Ascending aorta (tissue), 2 donors: Measurements from ENCODE around the gene CENPC. TPM values are rescaled to one million over a fixed set of nuclear protein-coding genes. Genes with fewer than 3 reads are reported as not detected.
A peak's percentile ranks its signal among the peaks of the same experiment; 100 is the strongest.

Source experiments
- DNase-seq, 2 donors: peaks; one replicate each; pipeline ENCODE4 v3.0.0-alpha.2; 2019; ENCODE audit warnings: low spot score in 2 of 2
- H3K27ac ChIP-seq, 2 donors: fragments of 200-600 bp; sonication (generic); one replicate each; pipeline ENCODE4 v1.5.1; 2016 to 2017; ENCODE audit warnings: mild to moderate bottlenecking in 1 of 2
- H3K27me3 ChIP-seq: fragments of 200-600 bp; sonication (generic); one replicate; pipeline ENCODE4 v1.5.1; 2017
- H3K36me3 ChIP-seq, 2 donors: fragments of 200-600 bp; sonication (generic); one replicate each; pipeline ENCODE4 v1.5.1; 2016
- H3K4me1 ChIP-seq, 2 donors: fragments of 200-600 bp; sonication (generic); one replicate each; pipeline ENCODE4 v1.5.1; 2016 to 2017; ENCODE audit warnings: mild to moderate bottlenecking in 1 of 2
- H3K4me3 ChIP-seq, 2 donors: fragments of 200-600 bp; sonication (generic); one replicate each; pipeline ENCODE4 v1.5.1; 2016 to 2017; ENCODE audit warnings: mild to moderate bottlenecking in 1 of 2
- H3K9me3 ChIP-seq, 2 donors: fragments of 200-600 bp; sonication (generic); one replicate each; pipeline ENCODE4 v1.5.1; 2016
- intact Hi-C: fragments of 100-400 bp; cut with DNase I; formaldehyde crosslinking; loops from one replicate; pipeline ENCODE4 v1.15.1; 2023
- total RNA-seq: library from RNA; depleted of rRNA; stranded (reverse); fragments of >200 nt; gene quantifications from one replicate; pipeline ENCODE4 v1.1.0, GENCODE V29; 2016
- TF ChIP-seq, protein P1 (sequence below), 3 experiments: fragments of 200-600 bp in 2 of 3; fragments of 450-650 bp in 1 of 3; sonication (generic) in 2 of 3; IDR thresholded peaks; one replicate each; pipeline ENCODE4 v1.5.1; 2016 to 2019; ENCODE audit warnings: antibody characterized with exemption in 3 of 3, mild to moderate bottlenecking in 1 of 3, moderate library complexity in 1 of 3

Gene CENPC
- total RNA-seq, 1 donor from 2014 or later = 5.7 TPM

DNA sequence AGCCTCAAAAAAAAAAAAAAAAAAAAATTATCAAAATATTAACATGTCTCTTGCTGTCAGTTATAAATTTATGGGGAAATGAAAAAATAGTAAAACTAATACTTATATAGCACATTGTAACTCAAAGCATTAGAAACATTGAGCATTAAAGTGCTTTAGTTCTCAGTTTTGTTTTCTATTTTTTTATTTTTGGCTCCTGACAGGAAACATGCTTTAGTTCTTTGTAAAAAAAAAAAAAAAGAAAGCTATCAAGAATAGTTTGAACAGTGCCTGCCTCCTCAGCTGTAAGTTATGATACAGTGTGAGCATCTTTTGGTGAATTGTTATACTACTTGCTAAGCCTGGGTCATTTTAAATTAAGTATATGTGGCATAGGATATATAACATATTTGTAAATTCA lies 5.1 kb upstream of the CENPC start:
- H3K27me3 ChIP-seq = no peaks in the 10 kb centered on the region
- H3K4me3 ChIP-seq = no peak overlapping the region
- no peaks in the 10 kb centered on the region for H3K9me3 ChIP-seq
- H3K36me3 ChIP-seq = no peaks in the 10 kb centered on the region
- no peak overlapping the region for H3K27ac ChIP-seq
- TF ChIP-seq, protein P1, sequence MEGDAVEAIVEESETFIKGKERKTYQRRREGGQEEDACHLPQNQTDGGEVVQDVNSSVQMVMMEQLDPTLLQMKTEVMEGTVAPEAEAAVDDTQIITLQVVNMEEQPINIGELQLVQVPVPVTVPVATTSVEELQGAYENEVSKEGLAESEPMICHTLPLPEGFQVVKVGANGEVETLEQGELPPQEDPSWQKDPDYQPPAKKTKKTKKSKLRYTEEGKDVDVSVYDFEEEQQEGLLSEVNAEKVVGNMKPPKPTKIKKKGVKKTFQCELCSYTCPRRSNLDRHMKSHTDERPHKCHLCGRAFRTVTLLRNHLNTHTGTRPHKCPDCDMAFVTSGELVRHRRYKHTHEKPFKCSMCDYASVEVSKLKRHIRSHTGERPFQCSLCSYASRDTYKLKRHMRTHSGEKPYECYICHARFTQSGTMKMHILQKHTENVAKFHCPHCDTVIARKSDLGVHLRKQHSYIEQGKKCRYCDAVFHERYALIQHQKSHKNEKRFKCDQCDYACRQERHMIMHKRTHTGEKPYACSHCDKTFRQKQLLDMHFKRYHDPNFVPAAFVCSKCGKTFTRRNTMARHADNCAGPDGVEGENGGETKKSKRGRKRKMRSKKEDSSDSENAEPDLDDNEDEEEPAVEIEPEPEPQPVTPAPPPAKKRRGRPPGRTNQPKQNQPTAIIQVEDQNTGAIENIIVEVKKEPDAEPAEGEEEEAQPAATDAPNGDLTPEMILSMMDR (IDR thresholded peaks at IDR 0.05) = no peak
- no peaks in the 10 kb centered on the region for H3K4me1 ChIP-seq
- DNase-seq = no peak
- intact Hi-C loops = no loop called here

DNA sequence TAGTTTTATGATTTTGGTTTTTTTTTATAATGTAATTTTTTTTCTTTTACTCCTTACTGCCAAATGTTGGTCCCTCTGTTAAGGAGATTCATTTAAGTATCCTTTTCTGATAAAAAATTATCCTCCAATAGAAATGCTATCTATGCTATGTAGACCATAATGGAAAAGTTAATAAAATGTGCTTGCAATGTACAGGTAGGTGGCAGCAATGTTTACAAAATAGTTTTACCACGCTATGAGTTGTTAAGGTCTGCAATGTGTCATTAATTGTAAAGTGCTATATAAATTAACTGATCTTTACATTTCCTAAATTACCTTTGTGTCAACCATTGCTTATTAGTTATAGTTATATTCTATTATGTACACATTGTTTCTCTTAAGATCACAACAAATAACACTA lies 3.8 kb upstream of the CENPC start:
- Histone ChIP-seq H3K27ac (no peak overlapping the region), H3K27me3 (no peaks in the 10 kb centered on the region), H3K9me3 (no peaks in the 10 kb centered on the region), H3K4me3 (no peak overlapping the region), H3K4me1 (no peaks in the 10 kb centered on the region), H3K36me3 (no peaks in the 10 kb centered on the region)
- TF ChIP-seq, protein P1 (IDR thresholded peaks at IDR 0.05) = peak in 1 of 3 experiments; percentile 22
- DNase-seq = no peak
- intact Hi-C loops = loop anchor here (10.0 kb wide), 1 partner anchor 796 kb away; no protein-coding TSS in a partner anchor

DNA sequence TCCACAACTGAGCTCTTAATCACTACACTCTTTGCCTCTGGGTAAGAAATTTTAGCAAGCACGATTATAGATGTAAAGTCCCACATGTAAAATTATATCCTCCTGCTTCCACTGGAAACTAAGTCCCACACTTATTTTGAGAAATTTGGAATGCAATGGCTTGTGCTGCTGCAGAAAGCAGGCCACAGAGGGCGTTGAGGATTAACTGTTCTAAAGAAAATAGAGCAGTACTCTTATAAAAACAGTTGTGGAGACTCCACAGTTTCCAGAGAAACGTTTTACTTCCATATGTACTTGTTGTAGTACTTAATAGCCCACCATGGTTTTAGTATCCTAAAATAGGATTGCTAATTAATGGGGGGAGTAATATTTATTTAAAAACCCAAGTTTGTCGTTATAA lies 1.7 kb upstream of the CENPC start:
- Histone ChIP-seq H3K4me1 (peaks cover 0 to 7% of the 10 kb centered on the region in 2 donors), H3K4me3 (no peak overlapping the region), H3K36me3 (no peaks in the 10 kb centered on the region), H3K27me3 (no peaks in the 10 kb centered on the region), H3K27ac (no peak overlapping the region), H3K9me3 (no peaks in the 10 kb centered on the region)
- intact Hi-C loops = loop anchor here (10.0 kb wide), 1 partner anchor 798 kb away; no protein-coding TSS in a partner anchor
- no peak for DNase-seq
- TF ChIP-seq, protein P1 (IDR thresholded peaks at IDR 0.05) = no peak

DNA sequence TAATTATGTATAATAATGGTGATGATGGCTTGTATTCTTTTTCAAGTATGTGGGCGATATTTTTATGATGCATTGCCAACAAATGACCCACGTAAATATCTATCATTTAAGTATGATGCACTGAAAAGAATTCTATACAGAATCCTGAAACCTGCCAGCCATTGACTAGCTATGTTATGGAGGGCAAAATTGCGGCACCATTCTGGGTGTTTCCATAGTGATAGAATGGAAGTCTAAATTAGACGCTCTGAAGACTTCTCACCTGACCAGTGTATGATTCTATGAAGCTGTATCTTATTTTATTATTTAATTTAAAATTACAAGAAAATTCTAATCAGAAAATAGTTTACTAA lies 677 bp upstream of the CENPC start:
- TF ChIP-seq, protein P1 (IDR thresholded peaks at IDR 0.05) = no peak
- H3K27ac ChIP-seq = peak overlapping the region; percentile 93 to 95
- peak overlapping the region; percentile 71 to 91 for H3K4me3 ChIP-seq
- peaks cover 0 to 7% of the 10 kb centered on the region in 2 donors for H3K4me1 ChIP-seq
- no peaks in the 10 kb centered on the region for H3K27me3 ChIP-seq
- intact Hi-C loops = loop anchor here (10.0 kb wide), 1 partner anchor 799 kb away; no protein-coding TSS in a partner anchor
- no peak for DNase-seq
- H3K9me3 ChIP-seq = no peaks in the 10 kb centered on the region
- no peaks in the 10 kb centered on the region for H3K36me3 ChIP-seq

DNA sequence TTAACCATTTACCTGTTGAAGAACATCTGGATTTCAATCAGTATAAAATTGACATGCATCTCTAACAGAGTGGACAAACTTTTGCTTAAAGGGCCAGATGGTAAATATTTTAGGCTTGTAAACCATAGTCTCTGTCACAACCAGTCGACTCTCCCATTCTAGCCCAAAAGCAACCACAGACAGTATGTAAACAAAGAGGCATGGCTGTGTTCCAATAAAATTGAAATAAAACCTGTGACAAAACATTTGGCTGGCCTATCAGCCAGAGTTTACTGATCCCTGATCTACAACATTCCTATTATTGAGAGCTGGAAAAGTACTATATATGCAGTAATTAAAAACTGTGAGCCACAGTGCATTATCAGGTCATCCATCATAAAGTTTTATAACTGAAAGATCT lies 3.2 kb downstream of the CENPC start:
- H3K27ac ChIP-seq = no peak overlapping the region
- H3K27me3 ChIP-seq = no peaks in the 10 kb centered on the region
- no peaks in the 10 kb centered on the region for H3K9me3 ChIP-seq
- H3K4me3 ChIP-seq = no peak overlapping the region
- peaks cover 0 to 7% of the 10 kb centered on the region in 2 donors for H3K4me1 ChIP-seq
- peaks cover 6 to 35% of the 10 kb centered on the region in 2 donors for H3K36me3 ChIP-seq
- intact Hi-C loops = loop anchor here (10.0 kb wide), 1 partner anchor 803 kb away; no protein-coding TSS in a partner anchor
- TF ChIP-seq, protein P1 (IDR thresholded peaks at IDR 0.05) = no peak
- no peak for DNase-seq

DNA sequence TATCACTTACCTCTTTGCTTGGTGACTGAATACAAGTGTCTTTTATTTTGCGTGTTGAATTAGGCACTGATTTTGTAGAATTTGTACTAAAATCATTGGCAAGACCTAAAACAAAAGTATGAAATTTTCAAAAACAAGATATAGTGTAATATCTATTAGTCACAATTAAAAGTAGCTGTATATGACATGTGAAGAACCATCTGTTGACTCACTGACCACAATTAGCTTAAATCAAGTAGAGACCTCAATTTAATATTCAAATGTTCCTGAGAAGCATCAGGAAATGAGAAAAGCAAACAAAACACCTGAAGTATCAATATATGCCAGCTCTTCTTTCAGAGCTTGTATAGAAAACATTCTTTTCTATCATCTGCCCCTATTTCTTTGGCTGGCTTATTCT lies 5.5 kb downstream of the CENPC start:
- intact Hi-C loops = loop anchor here (10.0 kb wide), 1 partner anchor 805 kb away; no protein-coding TSS in a partner anchor
- no peaks in the 10 kb centered on the region for H3K27me3 ChIP-seq
- TF ChIP-seq, protein P1 (IDR thresholded peaks at IDR 0.05) = no peak

More for the DNA sequence above, 5.5 kb downstream of the CENPC start:
- Histone ChIP-seq H3K36me3 (peaks cover 13 to 44% of the 10 kb centered on the region in 2 donors), H3K27ac (no peak overlapping the region), H3K4me3 (no peak overlapping the region), H3K9me3 (no peaks in the 10 kb centered on the region), H3K4me1 (peaks cover 0 to 7% of the 10 kb centered on the region in 2 donors)
- DNase-seq = no peak
